CD4-positive, alpha-beta T cell treated with Interleukin-17A for 4 hours (primary cell): ENCODE data around the gene ZFYVE19.

Experiments
- DNase-seq: peaks from one replicate; pipeline ENCODE4 v3.0.0-alpha.2; 2020; ENCODE audit warnings: mixed read lengths

ZFYVE19 gene

GRCh38 chr15:40821195-40821594 is 14.3 kb downstream of the ZFYVE19 start:
- no peak for DNase-seq

DNA sequence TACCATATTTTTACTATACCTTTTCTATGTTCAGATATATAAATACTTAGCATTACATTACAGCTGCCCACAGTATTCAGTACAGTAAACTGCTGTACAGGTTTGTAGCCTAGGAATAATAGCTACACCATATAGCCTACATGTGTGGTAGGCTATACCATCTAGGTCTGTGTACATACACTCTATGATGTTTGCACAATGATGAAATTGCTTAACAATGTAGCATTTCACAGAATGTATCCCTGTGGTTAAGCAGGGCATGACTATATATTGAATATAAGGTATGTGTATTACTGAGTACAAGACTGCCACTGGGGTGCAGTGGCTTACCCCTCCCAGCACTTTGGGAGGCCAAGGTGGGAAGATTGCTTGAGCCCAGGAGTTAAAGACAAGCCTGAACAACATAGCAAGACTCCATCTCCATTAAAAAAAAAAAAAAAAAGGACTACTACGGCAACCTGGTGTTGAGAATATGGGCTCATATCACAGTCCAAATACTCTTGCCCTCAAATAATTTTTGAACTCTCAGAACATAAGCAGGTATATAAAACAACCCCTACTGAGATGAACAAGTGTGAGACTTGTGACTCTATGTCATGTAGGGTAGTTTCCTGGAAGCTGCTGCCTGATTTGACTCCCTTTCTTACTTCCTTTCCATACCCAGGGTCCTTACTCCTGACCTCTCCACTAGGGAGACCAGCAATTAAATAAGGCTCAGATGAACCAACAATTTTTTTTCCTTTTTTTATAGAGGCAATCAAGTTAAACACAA is 16.9 kb downstream of the ZFYVE19 start:
- no peak for DNase-seq

- DNase-seq, result no peak
Observed at GRCh38 chr15:40825661-40826422, 19.0 kb downstream of the ZFYVE19 start.

- no peak for DNase-seq
Observed at GRCh38 chr15:40826423-40827075, 19.7 kb downstream of the ZFYVE19 start.

DNA sequence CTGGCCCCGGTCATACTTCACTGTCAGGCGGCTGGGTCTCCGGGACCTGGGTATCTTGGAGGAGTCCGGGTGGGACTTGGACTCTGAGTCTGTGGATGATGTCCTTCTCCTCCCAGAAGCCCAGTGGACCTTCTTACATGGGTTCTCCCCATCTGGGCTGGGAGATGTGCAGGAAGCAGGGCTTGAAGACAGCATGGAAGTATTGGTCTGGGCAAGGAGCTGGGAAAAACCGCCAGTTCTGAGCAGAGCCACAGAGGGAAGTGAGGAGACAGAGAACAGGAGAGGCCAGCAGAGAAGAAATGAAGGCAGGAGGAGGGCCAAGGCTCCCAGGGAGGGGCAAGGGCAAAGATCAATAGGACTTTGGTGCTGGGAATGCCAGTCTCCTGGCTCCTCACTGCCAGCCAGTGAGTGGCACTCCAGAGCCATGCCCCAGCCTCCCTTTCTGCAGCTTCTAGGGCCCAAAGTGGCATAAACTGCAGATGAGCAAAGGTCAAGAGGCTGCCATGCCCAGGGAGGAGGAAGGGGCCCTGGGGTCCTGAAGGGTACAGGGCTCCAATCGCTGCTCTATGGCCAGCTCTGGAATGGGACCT is 21.7 kb downstream of the ZFYVE19 start, which contains the start of gene PPP1R14D:
PPP1R14D (minus strand) TSS at position 262 of the 590 bp plus-strand sequence; CDS start at position 195, 67 bp downstream.
- no peak for DNase-seq

GRCh38 chr15:40829115-40829514 is 22.2 kb downstream of the ZFYVE19 start:
- DNase-seq, result no peak

DNA sequence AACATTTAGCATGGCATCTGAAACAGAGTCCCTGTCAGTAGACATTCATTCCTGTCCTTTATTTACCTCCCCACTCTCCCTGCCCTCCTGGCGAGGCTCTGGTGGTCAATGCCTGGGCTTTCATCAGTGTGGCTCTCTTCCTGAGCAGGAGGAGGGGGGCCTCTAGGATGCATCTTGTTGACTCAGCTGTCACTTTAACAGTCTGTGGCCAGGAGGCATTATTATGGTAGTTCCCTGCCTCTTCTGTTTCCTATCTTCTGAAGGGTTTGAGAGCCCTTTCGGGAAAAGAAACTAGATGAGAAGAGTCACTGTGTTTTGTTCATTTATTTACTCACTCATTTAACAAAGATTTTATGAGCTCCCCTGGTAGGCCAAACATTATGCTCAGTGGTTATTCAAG is 24.0 kb downstream of the ZFYVE19 start:
- DNase-seq, result no peak

- no peak for DNase-seq
Observed at GRCh38 chr15:40831861-40832260, 25.0 kb downstream of the ZFYVE19 start.

- no peak for DNase-seq
Observed at GRCh38 chr15:40832903-40833302, 26.0 kb downstream of the ZFYVE19 start.

DNA sequence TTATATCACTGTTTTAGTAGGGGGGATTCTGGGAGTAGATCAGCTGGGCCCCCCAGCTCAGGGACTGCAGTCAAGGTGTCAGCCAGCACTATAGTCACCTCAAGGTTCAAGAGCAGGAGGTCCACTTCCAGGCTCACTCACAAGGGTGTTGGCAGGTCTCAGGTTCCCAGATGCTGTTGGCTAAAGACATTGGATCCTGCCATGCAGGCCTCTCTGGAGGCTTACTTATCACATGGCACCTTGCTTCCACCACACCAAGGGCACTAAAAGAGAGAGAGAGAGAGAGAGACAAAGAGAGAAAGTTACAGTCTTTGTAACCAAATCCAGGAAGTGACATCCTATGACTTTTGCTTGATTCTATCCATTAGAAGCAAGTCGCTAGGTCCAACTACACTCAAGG is 29.1 kb downstream of the ZFYVE19 start:
- DNase-seq, result no peak

GRCh38 chr15:40838756-40839155 is 31.9 kb downstream of the ZFYVE19 start:
- no peak for DNase-seq

- no peak for DNase-seq
Observed at GRCh38 chr15:40841741-40842140, 34.9 kb downstream of the ZFYVE19 start.

GRCh38 chr15:40843261-40843884 is 36.5 kb downstream of the ZFYVE19 start:
- no peak for DNase-seq

- peak; percentile 68 for DNase-seq
Observed at GRCh38 chr15:40843885-40844695, 37.2 kb downstream of the ZFYVE19 start, which contains the start of gene SPINT1. TSS of gene SPINT1 (plus strand) at chr15:40844048. CDS start at chr15:40844555, 507 bp downstream.

DNA sequence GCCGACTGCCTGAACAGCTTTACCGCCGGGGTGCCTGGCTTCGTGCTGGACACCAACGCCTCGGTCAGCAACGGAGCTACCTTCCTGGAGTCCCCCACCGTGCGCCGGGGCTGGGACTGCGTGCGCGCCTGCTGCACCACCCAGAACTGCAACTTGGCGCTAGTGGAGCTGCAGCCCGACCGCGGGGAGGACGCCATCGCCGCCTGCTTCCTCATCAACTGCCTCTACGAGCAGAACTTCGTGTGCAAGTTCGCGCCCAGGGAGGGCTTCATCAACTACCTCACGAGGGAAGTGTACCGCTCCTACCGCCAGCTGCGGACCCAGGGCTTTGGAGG is 37.8 kb downstream of the ZFYVE19 start:
- peak; percentile 50 for DNase-seq

- no peak for DNase-seq
Observed at GRCh38 chr15:40845036-40845435, 38.1 kb downstream of the ZFYVE19 start.

DNA sequence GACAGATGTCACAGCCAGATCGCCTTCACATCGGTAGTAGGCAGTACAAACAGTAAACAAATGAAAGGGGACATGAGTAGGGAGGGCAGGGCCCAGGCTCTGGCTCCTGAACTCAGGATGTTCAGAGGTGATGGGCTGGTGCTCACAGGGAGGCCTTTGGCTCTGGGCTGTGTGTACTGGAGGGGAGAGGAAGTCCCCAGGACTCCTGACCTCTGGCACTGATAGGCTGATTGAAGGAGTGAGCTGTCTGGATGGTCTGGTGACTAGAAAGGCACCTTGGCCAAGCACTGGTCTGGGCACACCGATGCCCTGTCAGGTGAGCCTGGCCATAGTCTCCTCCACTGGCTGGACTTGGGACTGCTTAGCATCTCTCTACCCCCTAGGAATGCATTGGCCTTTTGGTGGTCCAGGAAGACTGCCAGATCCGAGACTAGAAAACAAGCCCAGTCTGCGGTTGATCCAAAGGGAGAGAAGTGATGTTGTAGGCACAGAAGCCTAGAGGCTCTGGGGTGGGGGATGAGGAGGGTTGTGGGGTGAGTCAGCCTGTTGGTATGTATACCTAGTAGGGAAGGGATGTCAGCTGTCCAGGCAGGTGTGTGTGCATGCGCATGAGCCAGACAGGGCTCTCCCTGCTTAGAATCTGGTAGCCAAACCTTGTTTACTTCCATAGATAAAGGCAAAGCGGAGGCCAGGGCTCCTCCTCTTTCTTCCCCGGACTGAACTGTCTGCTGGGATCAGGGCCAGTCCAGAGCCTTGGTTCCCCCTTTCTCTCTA is 38.8 kb downstream of the ZFYVE19 start:
- DNase-seq, result no peak

- DNase-seq, result no peak
Observed at GRCh38 chr15:40846841-40847222, 39.9 kb downstream of the ZFYVE19 start.

DNA sequence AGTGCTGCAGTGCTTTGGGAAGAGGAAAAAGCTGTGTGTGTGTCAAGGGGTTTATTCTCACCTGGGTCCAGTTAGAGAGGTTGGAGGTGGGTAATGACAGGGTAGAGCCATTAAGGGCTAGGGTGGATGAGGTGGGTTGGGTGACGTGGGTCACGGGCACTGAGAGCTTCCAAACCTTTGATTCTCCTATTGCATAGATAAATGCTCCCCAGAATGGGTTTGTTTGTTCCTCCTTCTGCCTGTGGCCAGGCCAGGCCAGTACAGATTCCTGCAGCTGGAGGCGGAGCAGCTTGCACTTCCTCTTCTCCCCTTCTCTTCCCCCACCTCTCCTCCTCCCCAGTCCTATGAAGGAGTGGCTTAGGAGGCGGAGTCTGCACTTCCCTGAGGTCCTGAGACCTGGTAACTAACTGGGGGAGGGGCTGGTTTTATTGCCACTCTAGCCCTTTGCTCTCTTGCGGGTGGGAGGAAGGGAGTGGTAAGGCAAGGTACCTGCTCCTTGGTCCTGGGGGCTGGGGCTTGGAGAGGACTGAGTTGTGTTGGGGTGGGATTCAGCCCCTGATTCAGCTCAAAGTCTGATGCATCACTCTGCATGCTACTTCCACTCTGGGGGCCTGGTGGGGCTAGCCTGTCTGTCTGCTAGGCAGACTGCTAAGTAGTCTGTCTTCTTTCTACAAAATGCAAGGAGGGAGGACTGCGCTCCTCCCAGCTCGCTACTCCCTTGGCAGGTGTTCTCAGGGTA is 40.5 kb downstream of the ZFYVE19 start:
- peak; percentile 32 for DNase-seq

DNA sequence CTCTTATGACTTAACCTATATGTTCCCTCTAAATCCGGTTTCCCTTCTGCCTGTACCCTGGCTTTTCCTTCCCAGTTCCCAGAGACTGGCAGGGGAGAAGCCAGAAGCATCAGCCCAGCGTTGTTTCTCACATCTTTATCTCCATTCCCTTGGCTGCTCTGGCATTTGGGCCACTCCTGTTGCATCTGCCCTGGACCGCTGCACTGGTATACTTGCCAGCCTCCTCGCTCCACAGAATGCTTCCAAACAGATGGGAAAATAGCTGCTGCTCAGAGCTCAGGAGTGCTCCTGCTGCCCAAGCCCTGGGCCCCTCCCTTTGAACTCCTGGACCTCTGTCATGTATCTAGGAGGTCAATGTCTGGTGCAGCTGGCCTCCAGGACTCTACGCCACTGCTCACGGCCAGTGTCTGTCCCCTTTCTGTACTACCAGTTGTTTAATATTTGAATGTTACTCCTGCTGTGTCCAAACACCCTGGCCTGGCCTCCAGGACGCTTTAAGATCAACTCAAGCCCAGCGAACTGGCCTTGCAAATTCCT is 43.8 kb downstream of the ZFYVE19 start:
- DNase-seq, result no peak
